Psoas muscle (tissue), 8 donors: ENCODE results near the gene VSIG2. TPM values are rescaled to one million over a fixed set of nuclear protein-coding genes. Genes with fewer than 3 reads are reported as not detected.
A peak's percentile ranks its signal among the peaks of the same experiment; 100 is the strongest.

ENCODE experiments used
- ATAC-seq, 4 donors: fragments of 200-7000 bp; cut with Tn5 transposase; one replicate each; pipeline ENCODE4 v1.9.1; 2020; ENCODE audit warnings: moderate library complexity in 3 of 4, mild to moderate bottlenecking in 2 of 4
- DNase-seq, 2 donors: peaks; one replicate each; pipeline ENCODE4 v3.0.0-alpha.2; 2020
- H3K27ac ChIP-seq: fragments of 200-600 bp; one replicate; pipeline ENCODE4 v1.8.0; 2022
- H3K27me3 ChIP-seq, 3 donors: fragments of 200-600 bp in 1 of 3; one replicate each; pipeline versions ENCODE4 v1.6.1 to v1.8.0; 2013 to 2022; ENCODE audit warnings: low read length in 2 of 3, mild to moderate bottlenecking in 2 of 3, moderate library complexity in 1 of 3; ENCODE audit not compliant: insufficient read depth in 3 of 3
- H3K36me3 ChIP-seq, 2 donors: fragments of 200-600 bp in 1 of 2; one replicate each; pipeline versions ENCODE4 v1.6.1 to v1.8.0; 2013 to 2022; ENCODE audit warnings: low read depth in 1 of 2, mild to moderate bottlenecking in 1 of 2, moderate library complexity in 1 of 2; ENCODE audit not compliant: insufficient read depth in 1 of 2
- H3K4me1 ChIP-seq: fragments of 200-600 bp; one replicate; pipeline ENCODE4 v1.8.0; 2022
- H3K4me3 ChIP-seq: fragments of 200-600 bp; one replicate; pipeline ENCODE4 v1.8.0; 2022; ENCODE audit warnings: mild to moderate bottlenecking
- H3K9me3 ChIP-seq: fragments of 200-600 bp; one replicate; pipeline ENCODE4 v1.8.0; 2022
- WGBS, 3 donors: extraction: QIAGEN DNeasy Blood & Tissue Kit; methylation state at CpG; one replicate each; pipeline versions ENCODE4 v1.1.6 to v1.1.7; 2013; 5-methylcytosine and 5-hydroxymethylcytosine counted together
- intact Hi-C, 2 donors: fragments of 100-400 bp; cut with DNase I; formaldehyde crosslinking; loops; one replicate each; pipeline versions ENCODE4 v1.11.0 to v1.14.2; 2022
- polyA plus RNA-seq, 3 donors: library from polyadenylated mRNA; stranded (reverse); fragments of 200-250 nt; gene quantifications; one replicate each; pipeline ENCODE4 v1.2.3, GENCODE V29; 2013
- total RNA-seq, 4 donors: library from RNA; stranded (reverse); fragmentation: NEBNext Ultra II Directional in 2 of 4; extraction: Animal tissue kit (Norgen Biotek cat#: 25700) in 2 of 4; gene quantifications; one replicate each; pipeline versions ENCODE4 v1.2.1 to v1.2.4, GENCODE V29; 2021 to 2023
- TF ChIP-seq, protein P1 (sequence below): fragments of 200-600 bp; IDR thresholded peaks from one replicate; pipeline ENCODE4 v1.8.0; 2022; ENCODE audit warnings: antibody characterized with exemption
- donor health status: healthy with polysubstance abuse.
- donor health status: DM: no; HTN: no; CAD: no; lungs with moderate emphysema.
- donor health status: Bipolar disorder and iron deficiency.
- donor health status: healthy.
- donor health status: DM: yes; HTN: yes; CAD: no.
- donor health status: DM: no; HTN: no; CAD: no.
- donor health status: DM: no; HTN: no; CAD: no.
- donor health status: DM: yes; HTN: yes; CAD: no.

The VSIG2 gene
- total and polyA plus RNA-seq, 7 donors = 0.15 to 0.58 (median 0.36) TPM

GRCh38 chr11:124760806-124761205, 8.8 kb upstream of the VSIG2 start:
- H3K4me1 ChIP-seq = peaks cover 27% of the 10 kb centered on the region

GRCh38 chr11:124760205-124760652, 8.2 kb upstream of the VSIG2 start:
- peak overlapping the region; percentile 74 for H3K4me3 ChIP-seq

More at GRCh38 chr11:124760806-124761205, 8.8 kb upstream of the VSIG2 start:
- H3K36me3 ChIP-seq = peaks cover 0 to 10% of the 10 kb centered on the region in 2 donors
- no peaks in the 10 kb centered on the region for H3K9me3 ChIP-seq
- peak overlapping the region; percentile 81 for H3K27ac ChIP-seq
- no peak for DNase-seq
- WGBS, 3 donors = 54 to 76% (median 70%) methylated on average over 3 of the region's 3 CpGs
- ATAC-seq = no peak
- TF ChIP-seq, protein P1, sequence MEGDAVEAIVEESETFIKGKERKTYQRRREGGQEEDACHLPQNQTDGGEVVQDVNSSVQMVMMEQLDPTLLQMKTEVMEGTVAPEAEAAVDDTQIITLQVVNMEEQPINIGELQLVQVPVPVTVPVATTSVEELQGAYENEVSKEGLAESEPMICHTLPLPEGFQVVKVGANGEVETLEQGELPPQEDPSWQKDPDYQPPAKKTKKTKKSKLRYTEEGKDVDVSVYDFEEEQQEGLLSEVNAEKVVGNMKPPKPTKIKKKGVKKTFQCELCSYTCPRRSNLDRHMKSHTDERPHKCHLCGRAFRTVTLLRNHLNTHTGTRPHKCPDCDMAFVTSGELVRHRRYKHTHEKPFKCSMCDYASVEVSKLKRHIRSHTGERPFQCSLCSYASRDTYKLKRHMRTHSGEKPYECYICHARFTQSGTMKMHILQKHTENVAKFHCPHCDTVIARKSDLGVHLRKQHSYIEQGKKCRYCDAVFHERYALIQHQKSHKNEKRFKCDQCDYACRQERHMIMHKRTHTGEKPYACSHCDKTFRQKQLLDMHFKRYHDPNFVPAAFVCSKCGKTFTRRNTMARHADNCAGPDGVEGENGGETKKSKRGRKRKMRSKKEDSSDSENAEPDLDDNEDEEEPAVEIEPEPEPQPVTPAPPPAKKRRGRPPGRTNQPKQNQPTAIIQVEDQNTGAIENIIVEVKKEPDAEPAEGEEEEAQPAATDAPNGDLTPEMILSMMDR = no peak
- peaks cover 0 to 60% (median 26%) of the 10 kb centered on the region in 3 donors for H3K27me3 ChIP-seq
- H3K4me3 ChIP-seq = peak overlapping the region; percentile 74
- intact Hi-C loops = loop anchor here in 1 of 2 donors (5.0 kb wide), 2 partner anchors 76 to 89 kb away; partner anchors contain the start of genes SIAE and SPA17

GRCh38 chr11:124759266-124760204, 7.5 kb upstream of the VSIG2 start:
- Histone ChIP-seq H3K4me1 (peaks cover 27% of the 10 kb centered on the region), H3K27me3 (peaks cover 0 to 60% (median 26%) of the 10 kb centered on the region in 3 donors)

More at GRCh38 chr11:124760205-124760652, 8.2 kb upstream of the VSIG2 start:
- DNase-seq (peak; percentile 24 to 69), ATAC-seq (peak in 2 of 4 donors; percentile 9 to 21)
- 7 to 22% (median 10%) methylated on average over 25 of the region's 25 CpGs for WGBS, 3 donors
- H3K36me3 ChIP-seq = peaks cover 0 to 4% of the 10 kb centered on the region in 2 donors
- peaks cover 27% of the 10 kb centered on the region for H3K4me1 ChIP-seq
- peaks cover 0 to 60% (median 26%) of the 10 kb centered on the region in 3 donors for H3K27me3 ChIP-seq
- no peaks in the 10 kb centered on the region for H3K9me3 ChIP-seq
- TF ChIP-seq, protein P1 = no peak
- intact Hi-C loops = loop anchor here in 1 of 2 donors (5.0 kb wide), 2 partner anchors 77 to 88 kb away; partner anchors contain the start of genes SIAE and SPA17
- H3K27ac ChIP-seq = peak overlapping the region; percentile 81

More at GRCh38 chr11:124759266-124760204, 7.5 kb upstream of the VSIG2 start:
- TF ChIP-seq, protein P1 = no peak
- ATAC-seq (peak; percentile 27 to 51 (median 46)), DNase-seq (peak; percentile 52 to 76)
- peak overlapping the region; percentile 74 for H3K4me3 ChIP-seq
- WGBS, 3 donors = 44 to 56% (median 44%) methylated on average over 50 to 52 of the region's 52 CpGs
- no peaks in the 10 kb centered on the region for H3K36me3 ChIP-seq
- H3K9me3 ChIP-seq = no peaks in the 10 kb centered on the region
- H3K27ac ChIP-seq = peak overlapping the region; percentile 81
- intact Hi-C loops = loop anchor here in 1 of 2 donors (5.0 kb wide), 2 partner anchors 78 to 87 kb away; partner anchors contain the start of genes SIAE and SPA17
